ENCODE measurements around the gene CCDC73.
A peak's percentile ranks its signal among the peaks of the same experiment; 100 is the strongest.
"Not testable (repeated sequence)": the region's sequence is repeated elsewhere in the genome, so short reads cannot be mapped to it uniquely, and the experiment has no call there.

Gene CCDC73

DNA sequence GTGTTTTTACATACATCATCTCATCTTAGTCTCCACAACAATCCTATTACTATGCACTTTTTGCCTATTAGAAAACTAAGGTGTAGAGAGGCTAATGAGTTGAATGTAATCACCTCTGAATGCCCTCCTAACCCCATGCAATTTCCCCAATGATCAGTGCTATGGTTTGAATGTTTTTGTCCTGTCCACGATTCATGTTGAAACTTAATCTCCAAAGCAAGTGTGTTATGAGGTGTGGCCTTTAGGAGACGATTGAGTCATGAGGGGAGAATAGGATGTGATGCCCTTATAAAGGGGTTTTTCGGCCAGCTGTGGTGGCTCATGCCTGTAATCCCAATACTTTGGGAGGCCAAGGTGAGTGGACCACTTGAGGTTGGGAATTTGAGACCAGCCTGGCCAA, 2.0 kb upstream of the CCDC73 start:
- no peak for DNase-seq (ENCODE audit: low read depth)

DNA sequence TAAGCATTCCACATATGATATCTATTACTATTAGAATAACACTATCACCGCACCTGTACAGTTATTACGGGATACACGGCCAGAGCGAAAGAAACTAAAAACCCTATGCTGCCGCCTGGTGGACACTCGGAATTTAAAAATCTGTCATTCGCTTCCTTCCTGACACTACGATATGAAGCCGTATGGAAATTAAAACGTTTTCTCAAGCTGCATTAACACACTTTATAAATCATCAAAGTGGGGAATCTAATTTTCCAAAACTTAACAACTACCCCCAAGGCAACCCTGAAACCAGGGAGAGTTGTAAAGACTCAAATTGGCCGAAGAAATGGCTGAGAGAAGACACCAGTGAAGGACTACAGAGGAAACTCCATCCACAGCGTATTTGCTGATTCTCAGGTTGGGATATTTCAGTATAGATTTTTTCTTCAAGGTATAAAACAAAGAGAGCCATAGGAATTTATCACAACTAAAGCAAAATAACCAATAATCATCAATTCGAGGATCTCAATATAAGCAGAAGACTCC, 1.4 kb downstream of the CCDC73 start:
- DNase-seq (ENCODE audit: low read depth) = peak; percentile 21

DNA sequence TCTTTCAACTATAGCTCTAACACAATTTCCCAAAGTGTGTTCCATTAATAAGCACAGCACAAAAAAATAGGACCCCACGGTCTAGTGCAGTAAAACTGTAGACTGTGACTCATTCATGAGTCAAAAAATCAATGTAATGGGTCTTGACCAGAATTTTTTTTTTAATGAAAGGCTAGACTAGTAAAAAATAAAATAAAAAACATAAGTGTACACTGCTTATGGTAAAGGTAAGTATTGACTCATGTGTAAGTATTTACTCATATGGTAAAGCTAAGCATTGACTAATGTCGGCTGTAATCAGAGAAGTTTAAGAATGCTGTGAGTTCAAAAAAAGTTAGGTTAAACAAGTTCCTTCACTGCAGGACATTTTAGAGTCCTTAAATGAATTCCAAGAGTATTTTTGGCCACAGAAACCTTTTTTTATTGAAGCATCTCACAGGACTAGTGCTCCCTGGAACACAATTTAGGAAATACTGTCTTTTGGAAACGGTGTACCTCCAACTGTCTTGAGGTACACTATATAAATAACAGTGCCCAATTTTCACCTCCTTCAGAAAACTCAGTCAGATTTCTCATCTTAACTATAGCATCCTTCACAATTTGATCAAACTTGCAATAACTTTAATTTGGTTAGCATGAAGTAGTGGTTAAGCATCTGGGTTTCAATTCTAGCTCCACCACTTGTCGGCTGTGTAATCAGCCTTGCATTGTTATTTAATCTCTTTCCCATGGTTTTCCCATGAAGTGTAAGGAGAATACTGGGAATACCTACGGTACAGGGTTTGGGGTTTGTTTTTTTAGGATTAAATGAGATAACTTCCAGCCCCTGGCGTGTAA, 2.1 kb downstream of the CCDC73 start:
- DNase-seq (ENCODE audit: low read depth) = no peak

DNA sequence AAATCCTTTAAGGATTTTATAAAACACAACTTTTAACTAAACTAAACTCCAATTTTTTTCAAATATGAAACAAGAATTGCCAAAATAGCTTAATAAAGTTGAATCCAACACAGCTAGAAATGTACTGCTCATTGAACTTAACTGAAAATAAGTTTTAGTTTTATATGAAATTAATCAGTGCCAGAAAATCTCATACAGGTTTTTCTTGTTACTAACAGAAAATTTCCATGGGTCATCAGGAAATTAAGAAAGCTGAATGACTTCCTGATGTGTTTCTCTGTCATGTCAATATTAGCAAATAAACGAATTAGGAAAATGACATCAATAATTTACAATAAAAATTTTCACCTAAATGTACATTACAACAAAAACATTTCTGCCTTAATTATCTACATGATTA, 3.5 kb downstream of the CCDC73 start:
- DNase-seq (ENCODE audit: low read depth) = no peak

DNA sequence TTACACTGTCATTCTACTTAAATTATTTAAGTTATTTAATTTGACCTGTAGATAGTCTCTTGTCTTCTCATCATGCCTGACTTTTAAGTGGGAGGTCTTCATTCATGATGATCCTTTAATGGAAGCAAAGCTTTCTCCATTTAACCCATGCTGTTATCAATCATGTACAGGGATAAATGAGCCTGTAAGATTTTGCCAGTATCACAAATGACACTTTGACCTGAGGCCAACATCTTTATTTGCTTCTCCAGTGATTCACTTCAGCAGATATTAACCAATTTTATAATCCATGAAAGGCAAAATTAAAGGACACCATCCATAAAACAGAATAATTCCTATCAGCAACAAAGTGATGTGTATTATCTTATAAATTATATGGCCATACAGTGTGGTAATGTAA, 7.7 kb downstream of the CCDC73 start:
- no peak for DNase-seq (ENCODE audit: low read depth)

DNA sequence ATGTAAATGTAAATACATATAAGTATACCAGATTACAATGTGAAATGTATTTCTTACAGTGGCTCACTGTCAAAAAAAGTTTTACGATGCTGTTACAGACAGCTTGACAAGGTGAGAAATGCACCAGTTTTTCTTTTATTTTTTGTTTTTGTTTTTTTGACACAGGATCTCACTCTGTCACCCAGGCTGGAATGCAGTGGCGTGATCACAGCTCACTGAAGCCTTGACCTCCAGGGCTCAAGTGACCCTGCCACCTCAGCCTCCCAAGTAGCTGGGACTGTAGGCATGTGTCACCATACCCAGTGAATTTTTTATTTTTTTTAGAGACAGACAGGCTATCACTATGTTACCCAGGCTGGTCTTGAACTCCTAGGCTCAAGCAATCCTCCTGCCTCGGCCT, 9.2 kb downstream of the CCDC73 start:
- DNase-seq (ENCODE audit: low read depth) = no peak

DNA sequence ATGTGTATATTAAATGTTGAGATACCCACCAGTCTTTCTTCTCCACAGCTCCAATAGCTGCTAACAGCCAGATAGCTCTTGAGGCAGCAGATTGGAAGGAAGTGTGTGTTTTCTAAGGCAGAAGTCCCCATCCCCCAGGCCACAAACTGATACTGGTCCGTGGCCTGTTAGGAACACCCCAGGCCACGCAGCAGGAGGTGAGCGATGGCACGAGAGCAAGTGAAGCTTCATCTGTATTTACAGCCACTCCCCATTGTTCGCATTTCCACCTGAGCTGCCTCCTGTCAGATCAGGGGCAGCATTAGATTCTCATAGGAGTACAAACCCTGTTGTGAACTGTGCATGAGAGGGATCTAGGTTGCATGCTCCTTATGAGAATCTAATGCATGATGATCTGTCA, 12.7 kb downstream of the CCDC73 start:
- no peak for DNase-seq (ENCODE audit: low read depth)

DNA sequence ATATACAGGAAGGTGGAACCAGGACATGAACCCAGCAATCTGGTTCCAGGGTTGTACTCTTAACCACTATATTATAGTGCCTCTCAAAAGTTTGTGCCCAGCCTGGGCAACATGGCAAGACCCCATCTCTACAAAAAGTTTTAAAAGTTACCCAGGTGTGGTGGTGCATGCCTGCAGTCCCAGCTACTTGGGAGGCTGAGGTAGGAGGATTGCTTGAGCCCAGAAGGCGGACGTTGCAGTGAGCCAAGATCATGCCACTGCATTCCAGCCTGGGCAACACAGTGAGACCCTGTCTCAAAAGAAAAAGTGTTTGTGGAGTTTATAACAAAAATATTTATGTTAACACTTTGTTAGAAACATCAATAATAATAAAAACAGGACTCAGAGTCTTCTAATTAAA, 13.6 kb downstream of the CCDC73 start:
- DNase-seq (ENCODE audit: low read depth) = not testable (repeated sequence)

DNA sequence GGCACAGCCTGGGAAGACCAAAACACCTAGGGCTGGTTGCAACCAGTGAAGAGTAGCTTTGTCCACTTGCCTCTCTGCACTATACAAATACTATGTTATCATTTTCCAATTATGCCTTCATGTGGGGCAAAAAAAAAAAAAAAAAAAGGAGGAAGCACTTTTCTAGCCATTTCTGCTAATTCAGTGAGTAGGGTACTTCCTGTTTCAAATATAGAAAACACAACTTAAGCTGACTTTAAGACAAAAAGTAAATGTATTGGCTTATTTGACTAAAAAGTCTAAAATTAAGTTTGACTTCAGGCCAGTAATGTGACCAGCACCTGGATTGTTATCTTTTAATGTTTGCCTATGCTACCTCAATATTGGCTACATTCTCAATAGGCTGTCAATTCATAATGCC, 15.3 kb downstream of the CCDC73 start:
- no peak for DNase-seq (ENCODE audit: low read depth)

DNA sequence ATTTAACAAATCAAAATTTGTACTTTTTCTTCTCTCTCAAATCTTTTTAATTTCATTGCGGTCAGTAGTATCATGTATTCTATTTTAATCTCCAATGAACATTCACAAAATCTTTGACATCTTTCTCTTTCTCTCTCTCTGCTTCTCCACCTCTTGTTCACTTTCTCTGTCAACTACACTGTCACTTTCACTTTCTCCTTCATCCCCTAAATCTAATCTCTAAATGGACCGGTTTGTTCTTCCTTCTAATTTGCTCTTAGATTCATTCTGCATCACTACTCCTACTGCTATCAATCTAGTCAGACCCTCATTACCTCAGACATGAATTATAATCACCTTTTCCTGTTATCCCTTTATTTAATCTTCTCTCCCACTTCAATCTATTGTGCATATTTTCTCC, 18.6 kb downstream of the CCDC73 start:
- no peak for DNase-seq (ENCODE audit: low read depth)

DNA sequence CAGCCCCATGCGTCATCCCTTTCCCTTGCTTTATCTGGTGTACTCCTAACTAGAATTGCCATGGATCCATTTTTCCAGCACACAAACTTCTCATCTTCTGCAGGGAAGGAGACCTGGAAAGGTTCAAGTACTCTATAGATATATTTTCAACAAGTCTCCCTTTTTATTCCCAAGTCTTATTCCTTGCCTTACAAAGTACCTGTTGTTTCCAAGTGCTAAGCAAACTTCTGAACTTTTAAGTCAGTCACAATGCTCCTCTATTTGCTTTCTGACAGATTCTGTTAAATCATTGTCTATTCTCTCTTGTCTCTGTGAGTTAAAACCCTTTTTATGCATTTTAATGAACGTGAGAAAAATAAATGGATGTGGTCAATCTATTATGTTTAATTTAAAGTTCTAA, 20.4 kb downstream of the CCDC73 start:
- DNase-seq (ENCODE audit: low read depth) = no peak

DNA sequence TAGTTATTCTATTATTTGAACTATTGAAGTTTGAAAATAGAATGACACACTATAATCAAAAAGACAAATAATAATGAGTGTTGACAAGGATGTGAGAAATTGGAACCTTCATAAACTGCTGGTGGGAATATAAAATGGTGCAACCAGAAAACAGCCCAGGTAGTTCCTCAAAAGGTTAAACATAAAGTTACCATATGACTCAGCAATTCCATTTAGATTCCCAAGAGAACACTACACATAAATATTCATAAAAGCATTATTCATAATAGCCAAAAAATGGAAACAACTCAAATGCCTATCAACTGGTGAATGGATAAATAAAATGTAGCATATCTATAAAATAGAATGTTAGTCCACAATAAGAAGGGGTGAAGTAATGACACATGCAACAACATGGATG, 21.7 kb downstream of the CCDC73 start:
- no peak for DNase-seq (ENCODE audit: low read depth)

DNA sequence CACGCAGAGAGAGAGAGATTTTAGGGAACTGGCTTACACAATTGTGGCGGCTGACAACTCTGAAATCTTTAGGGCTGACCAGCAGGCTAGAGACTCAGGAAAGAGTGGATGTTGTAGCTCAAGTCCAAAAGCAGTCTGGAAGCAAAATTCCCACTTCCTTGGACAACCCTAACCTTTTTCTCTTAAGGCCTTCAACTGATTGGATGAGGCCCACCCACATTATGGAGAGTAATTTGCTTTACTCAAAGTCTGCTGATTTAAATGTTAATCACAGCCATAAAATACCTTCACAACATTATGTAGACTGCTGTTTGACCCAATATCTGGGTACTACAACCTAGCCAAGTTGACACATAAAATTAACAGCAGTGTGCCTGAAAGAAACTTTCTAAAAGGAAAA, 32.7 kb downstream of the CCDC73 start:
- DNase-seq (ENCODE audit: low read depth) = not testable (repeated sequence)

DNA sequence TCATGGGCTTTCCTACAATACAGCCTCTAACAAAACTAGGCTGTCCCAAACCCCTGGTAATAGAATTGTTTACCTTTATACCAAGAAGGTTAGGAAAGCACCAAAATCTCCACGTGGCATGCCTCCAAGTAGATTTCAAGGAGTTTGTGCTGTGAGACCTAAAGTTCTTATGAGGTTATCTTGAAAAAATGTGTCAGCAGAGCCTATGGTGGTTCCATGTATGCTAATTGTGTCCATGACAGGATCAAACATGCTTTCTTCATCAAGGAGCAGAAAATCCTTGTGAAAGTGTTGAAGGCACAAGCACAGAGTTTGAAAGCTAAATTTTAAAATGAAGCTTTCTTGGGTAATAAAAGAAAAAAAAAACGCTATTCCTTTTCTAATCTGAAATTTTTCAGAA, 36.2 kb downstream of the CCDC73 start:
- no peak for DNase-seq (ENCODE audit: low read depth)

DNA sequence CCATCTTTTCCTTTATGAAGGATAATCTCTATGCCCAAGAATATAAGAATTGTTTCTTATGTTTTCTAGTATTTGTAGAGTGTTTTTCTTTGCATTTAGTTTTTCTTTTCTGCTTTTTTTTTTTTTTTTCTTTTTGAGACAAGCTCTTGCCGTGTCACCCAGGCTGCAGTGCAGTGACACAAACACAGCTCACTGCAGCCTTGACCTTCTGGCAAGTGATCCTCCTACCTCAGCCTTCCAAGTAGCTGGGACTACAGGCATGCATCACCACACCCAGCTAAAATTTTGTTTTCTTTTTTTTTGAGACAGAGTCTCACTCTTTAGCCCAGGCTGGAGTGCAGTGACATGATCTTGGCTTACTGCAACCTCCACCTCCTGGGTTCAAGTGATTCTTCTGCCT, 41.3 kb downstream of the CCDC73 start:
- DNase-seq (ENCODE audit: low read depth) = not testable (repeated sequence)

DNA sequence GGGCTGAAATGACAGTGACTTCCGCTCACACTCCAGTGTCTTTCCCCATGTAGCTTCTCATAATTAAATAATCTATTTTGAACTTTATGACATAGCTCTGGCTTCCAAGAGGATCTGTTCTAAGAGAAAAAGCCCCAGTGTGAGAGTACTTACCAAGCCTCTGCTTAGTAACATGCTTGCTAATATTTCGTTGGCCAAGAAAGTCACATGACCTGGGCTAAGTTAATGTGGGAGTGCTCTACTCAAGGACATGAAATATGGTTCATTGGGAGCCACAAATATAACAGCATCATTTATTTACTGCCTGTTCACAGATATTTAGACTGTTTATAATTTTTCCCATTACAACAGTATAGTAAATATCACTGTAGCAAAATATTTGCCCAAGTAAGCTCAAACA, 42.5 kb downstream of the CCDC73 start:
- DNase-seq (ENCODE audit: low read depth) = no peak

DNA sequence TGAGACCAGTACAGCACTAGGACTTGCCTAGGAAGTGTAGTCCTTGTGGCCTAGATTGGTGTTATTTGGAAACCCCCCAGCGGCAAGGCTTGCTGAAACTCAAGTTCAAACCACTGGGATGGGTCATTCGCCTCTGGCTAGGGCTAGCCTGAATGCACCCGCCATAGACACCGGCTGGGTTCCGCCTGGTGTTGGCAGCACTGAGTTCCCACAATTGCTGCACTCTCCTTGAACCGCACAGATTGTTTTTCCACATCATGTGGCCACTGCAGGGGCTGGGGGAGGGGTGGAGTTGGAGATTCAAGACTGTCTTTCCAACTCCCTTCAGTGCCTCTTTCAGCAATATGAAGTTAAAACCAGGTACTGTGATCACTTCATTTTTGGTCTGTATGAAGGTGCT, 43.1 kb downstream of the CCDC73 start:
- no peak for DNase-seq (ENCODE audit: low read depth)

DNA sequence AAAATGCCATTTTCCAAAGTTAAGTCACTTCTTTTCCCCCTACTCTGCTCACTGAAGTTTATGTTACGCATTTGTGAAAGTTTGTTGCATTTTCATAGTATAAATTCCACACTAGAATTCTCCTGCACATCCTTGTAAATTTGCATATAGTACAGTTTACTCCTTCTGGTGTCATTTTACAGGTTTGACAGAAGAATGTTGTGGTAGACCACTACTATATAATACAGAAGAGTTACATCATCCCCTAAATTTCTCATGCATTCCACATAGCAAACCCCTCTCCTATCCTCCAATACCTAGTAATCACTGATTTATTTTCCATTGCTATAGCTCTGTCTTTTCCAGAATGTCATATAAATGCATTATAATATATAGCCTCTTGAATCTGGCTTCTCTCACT, 64.5 kb downstream of the CCDC73 start:
- no peak for DNase-seq (ENCODE audit: low read depth)

DNA sequence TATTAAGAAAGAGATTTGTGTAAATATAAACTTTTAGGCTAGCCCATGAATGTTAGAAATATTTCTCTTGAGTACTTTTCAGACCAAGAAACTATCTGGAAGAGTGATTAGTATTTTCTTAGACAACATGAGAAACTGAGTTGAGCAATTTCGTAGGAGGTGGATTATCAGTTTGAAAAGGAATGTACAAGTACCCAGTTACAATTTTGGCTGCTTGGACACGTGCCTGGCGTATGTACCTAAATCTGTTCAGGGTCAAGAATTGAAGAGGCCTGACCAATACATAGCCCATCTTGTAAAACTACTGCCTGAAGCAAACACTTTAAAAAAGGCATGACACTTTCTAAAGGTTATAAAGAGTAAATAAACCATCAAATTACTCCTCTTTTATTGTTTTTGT, 71.1 kb downstream of the CCDC73 start:
- no peak for DNase-seq (ENCODE audit: low read depth)

DNA sequence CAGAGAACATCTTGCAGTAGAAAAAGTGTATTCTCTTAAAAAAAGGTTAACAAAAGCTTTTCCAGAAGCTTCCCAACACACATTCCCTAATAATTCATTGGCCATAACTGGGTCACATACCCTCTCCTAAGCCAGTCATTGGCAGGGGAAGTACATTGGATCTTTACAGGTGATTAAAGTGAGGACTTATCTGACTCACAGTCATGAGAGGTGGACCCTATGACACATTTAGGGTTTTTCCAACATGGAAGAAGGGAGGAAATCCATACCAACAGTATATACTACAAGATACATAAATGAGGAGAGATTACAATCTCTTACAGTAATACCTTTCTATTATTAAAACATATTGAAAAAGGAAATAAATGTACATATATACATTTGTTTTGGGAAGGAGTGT, 72.2 kb downstream of the CCDC73 start:
- DNase-seq (ENCODE audit: low read depth) = no peak

DNA sequence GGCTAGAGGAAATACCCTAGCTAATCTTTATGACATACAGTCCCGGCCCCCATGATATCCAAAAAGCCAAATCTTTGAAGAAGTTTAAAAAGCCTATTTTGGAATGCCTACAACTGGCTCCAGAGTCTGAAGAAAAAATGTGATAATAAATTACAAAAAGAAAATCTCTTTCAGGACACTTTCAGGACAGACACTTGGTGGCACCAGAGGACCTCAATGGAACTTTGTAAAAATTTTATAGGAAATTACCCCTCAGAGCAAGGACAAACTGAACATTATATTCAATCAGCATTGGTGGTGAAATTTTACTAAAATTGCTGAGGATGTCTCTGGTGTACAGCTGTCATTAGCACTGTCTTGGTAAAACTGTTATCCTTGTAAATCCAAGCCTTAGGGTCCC, 81.0 kb downstream of the CCDC73 start:
- no peak for DNase-seq (ENCODE audit: low read depth)

DNA sequence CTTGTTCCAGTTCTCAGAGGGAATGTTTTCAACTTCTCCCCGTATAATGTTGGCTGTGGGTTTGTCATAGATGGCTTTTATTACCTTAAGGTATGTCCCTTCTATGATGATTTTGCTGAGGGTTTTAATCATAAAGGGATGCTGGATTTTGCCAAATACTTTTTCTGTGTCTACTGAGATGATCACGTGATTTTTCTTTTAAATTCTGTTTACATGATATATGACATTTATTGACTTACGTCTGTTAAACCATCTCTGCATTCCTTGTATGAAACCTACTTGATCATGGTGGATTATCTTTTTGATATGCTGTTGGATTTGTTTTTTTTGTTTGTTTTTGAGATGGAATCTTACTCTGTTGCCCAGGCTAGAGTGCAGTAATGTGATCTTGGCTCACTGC, 85.5 kb downstream of the CCDC73 start:
- not testable (repeated sequence) for DNase-seq (ENCODE audit: low read depth)

DNA sequence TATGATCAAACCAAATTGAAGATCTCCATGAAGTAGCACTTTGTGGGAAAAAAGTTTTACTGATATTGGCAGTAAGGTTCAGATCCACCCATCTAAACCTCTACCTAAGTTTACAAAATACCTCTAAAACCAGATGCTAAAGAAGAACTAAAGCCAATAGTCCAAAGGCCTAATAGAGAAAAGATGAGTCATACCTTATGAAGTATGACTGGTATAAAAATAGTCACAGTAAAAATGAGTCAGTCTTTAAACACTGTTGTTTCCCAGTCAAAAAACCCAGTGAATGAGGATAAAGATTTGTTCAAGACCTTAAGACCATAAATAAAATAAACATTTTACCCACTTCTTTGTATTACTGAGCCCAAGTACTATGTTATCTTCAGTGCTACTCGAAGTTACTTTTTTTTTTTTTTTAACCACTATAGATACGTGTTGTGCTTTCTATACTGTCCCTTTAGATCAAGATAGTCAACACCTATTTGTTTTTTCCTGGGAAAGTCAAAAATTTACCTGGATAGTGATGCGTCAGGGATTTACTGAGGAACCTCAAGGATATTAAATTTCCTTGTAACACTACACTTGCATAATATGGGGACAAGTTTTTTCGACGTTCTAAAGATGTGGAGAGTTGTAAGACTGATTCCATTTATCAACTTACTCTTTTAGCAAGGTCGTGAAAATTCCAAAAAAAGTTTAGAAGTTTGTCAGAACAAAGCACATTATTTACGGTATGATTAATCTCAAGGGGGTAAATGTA, 87.3 kb downstream of the CCDC73 start:
- DNase-seq (ENCODE audit: low read depth) = no peak
